ENCODE data around the gene ZFYVE28. TPM values are rescaled to one million over a fixed set of nuclear protein-coding genes. Genes with fewer than 3 reads are reported as not detected.

ZFYVE28 gene
- total and polyA plus RNA-seq, 2 donors from 2014 or later: 8.0 to 18.9 TPM

- no peaks in the 10 kb centered on the region for H3K9me3 ChIP-seq (ENCODE audit: control insufficient read depth in 2 of 3, insufficient read depth in 1 of 3, low read length in 3 of 3)
- H3K27me3 ChIP-seq (ENCODE audit: control insufficient read depth, insufficient read depth, low read length): no peaks in the 10 kb centered on the region
- no peak overlapping the region for H3K27ac ChIP-seq (ENCODE audit: low read depth in 2 of 2, low read length in 2 of 2)
- DNase-seq (peak in 1 of 5 donors; percentile 68), FAIRE-seq (no peak)
- no peak for TF ChIP-seq CTCF (IDR thresholded peaks at IDR 0.05; ENCODE audit: borderline replicate concordance, extremely low read depth, insufficient read depth)
- no peak overlapping the region for H3K4me3 ChIP-seq (ENCODE audit: low read length in 3 of 3)
- H3K4me1 ChIP-seq (ENCODE audit: control insufficient read depth in 2 of 3, insufficient read depth in 2 of 3, low read depth in 1 of 3, low read length in 3 of 3): no peaks in the 10 kb centered on the region
- no peaks in the 10 kb centered on the region for H3K36me3 ChIP-seq (ENCODE audit: control insufficient read depth in 2 of 3, insufficient read depth in 3 of 3, low read length in 3 of 3)
- H3K9ac ChIP-seq (ENCODE audit: low read length in 3 of 3): no peak overlapping the region
- intact Hi-C loops (cut with DNase I): no loop called here
These were observed 25.7 kb upstream of the ZFYVE28 start for GRCh38 chr4:2443956-2444740.

- no peaks in the 10 kb centered on the region for H3K27me3 ChIP-seq (ENCODE audit: control insufficient read depth, insufficient read depth, low read length)
- no peaks in the 10 kb centered on the region for H3K9me3 ChIP-seq (ENCODE audit: control insufficient read depth in 2 of 3, insufficient read depth in 1 of 3, low read length in 3 of 3)
- H3K4me1 ChIP-seq (ENCODE audit: control insufficient read depth in 2 of 3, insufficient read depth in 2 of 3, low read depth in 1 of 3, low read length in 3 of 3): no peaks in the 10 kb centered on the region
- H3K4me3 ChIP-seq (ENCODE audit: low read length in 3 of 3): no peak overlapping the region
- intact Hi-C loops (cut with DNase I): no loop called here
- DNase-seq (peak in 1 of 5 donors; percentile 63), FAIRE-seq (no peak)
- no peaks in the 10 kb centered on the region for H3K36me3 ChIP-seq (ENCODE audit: control insufficient read depth in 2 of 3, insufficient read depth in 3 of 3, low read length in 3 of 3)
- H3K27ac ChIP-seq (ENCODE audit: low read depth in 2 of 2, low read length in 2 of 2): no peak overlapping the region
- no peak overlapping the region for H3K9ac ChIP-seq (ENCODE audit: low read length in 3 of 3)
- no peak for TF ChIP-seq CTCF (IDR thresholded peaks at IDR 0.05; ENCODE audit: borderline replicate concordance, extremely low read depth, insufficient read depth)
These were observed 24.8 kb upstream of the ZFYVE28 start for GRCh38 chr4:2443061-2443730.

- TF ChIP-seq CTCF (IDR thresholded peaks at IDR 0.05; ENCODE audit: borderline replicate concordance, extremely low read depth, insufficient read depth): no peak
- intact Hi-C loops (cut with DNase I): no loop called here
- H3K27me3 ChIP-seq (ENCODE audit: control insufficient read depth, insufficient read depth, low read length): no peaks in the 10 kb centered on the region
- H3K9ac ChIP-seq (ENCODE audit: low read length in 3 of 3): no peak overlapping the region
- H3K9me3 ChIP-seq (ENCODE audit: control insufficient read depth in 2 of 3, insufficient read depth in 1 of 3, low read length in 3 of 3): no peaks in the 10 kb centered on the region
- H3K4me1 ChIP-seq (ENCODE audit: control insufficient read depth in 2 of 3, insufficient read depth in 2 of 3, low read depth in 1 of 3, low read length in 3 of 3): no peaks in the 10 kb centered on the region
- peak in 1 of 5 donors; percentile 65 for DNase-seq
- no peak overlapping the region for H3K27ac ChIP-seq (ENCODE audit: low read depth in 2 of 2, low read length in 2 of 2)
- no peak for FAIRE-seq
- H3K36me3 ChIP-seq (ENCODE audit: control insufficient read depth in 2 of 3, insufficient read depth in 3 of 3, low read length in 3 of 3): no peaks in the 10 kb centered on the region
- no peak overlapping the region for H3K4me3 ChIP-seq (ENCODE audit: low read length in 3 of 3)
These were observed 23.9 kb upstream of the ZFYVE28 start for GRCh38 chr4:2442175-2442993.
